Testis (tissue), 3 donors: ENCODE results near the gene ZNF432. TPM values are rescaled to one million over a fixed set of nuclear protein-coding genes. Genes with fewer than 3 reads are reported as not detected.

ENCODE experiments used
- DNase-seq: peaks from one replicate; pipeline ENCODE4 v3.0.0-alpha.2; 2019
- H3K27ac ChIP-seq, 2 donors: fragments of 200-600 bp; sonication (generic); one replicate each; pipeline ENCODE4 v1.5.1; 2019
- H3K27me3 ChIP-seq: fragments of 200-600 bp; sonication (generic); one replicate; pipeline ENCODE4 v1.5.1; 2019
- H3K36me3 ChIP-seq: fragments of 200-600 bp; sonication (generic); one replicate; pipeline ENCODE4 v1.5.1; 2017; ENCODE audit warnings: low read depth; ENCODE audit errors: missing control alignments
- H3K4me1 ChIP-seq: fragments of 200-600 bp; sonication (generic); one replicate; pipeline ENCODE4 v1.5.1; 2019
- H3K4me3 ChIP-seq, 2 donors: fragments of 200-600 bp; sonication (generic); one replicate each; pipeline ENCODE4 v1.5.1; 2017 to 2019
- H3K9me3 ChIP-seq: fragments of 200-600 bp; sonication (generic); one replicate; pipeline ENCODE4 v1.5.1; 2017
- POLR2A ChIP-seq: fragments of 450-650 bp; IDR thresholded peaks from one replicate; pipeline ENCODE4 v1.6.1; 2017; ENCODE audit warnings: antibody characterized with exemption, mild to moderate bottlenecking, moderate library complexity
- WGBS, 2 donors: methylation state at CpG; one replicate each; pipeline ENCODE4 v1.1.5; 2018; 5-methylcytosine and 5-hydroxymethylcytosine counted together
- intact Hi-C: fragments of 100-400 bp; cut with DNase I; formaldehyde crosslinking; loops from one replicate; pipeline ENCODE4 v1.15.1; 2023; ENCODE audit warnings: low total_unique reads
- polyA plus RNA-seq: library from polyadenylated mRNA; stranded (reverse); fragments of 350-450 nt; fragmentation: Illumina TruSeq; extraction: RNeasy Lipid Tissue Mini Kit (QIAGEN cat#74804); gene quantifications from one replicate; pipeline ENCODE4 v1.2.3, GENCODE V29; 2014; ENCODE audit warnings: low read depth, low replicate concordance; ENCODE audit not compliant: insufficient read depth
- total RNA-seq, 2 donors: library from RNA; depleted of rRNA; stranded (reverse); fragments of >200 nt; gene quantifications; one replicate each; pipeline ENCODE4 v1.2.3, GENCODE V29; 2016
- TF ChIP-seq, protein P1 (sequence below), 3 experiments: fragments of 450-650 bp in 2 of 3; fragments of 200-600 bp in 1 of 3; sonication (generic) in 1 of 3; IDR thresholded peaks; one replicate each; pipeline ENCODE4 v1.5.1; 2016 to 2019; ENCODE audit warnings: antibody characterized with exemption in 3 of 3, mild to moderate bottlenecking in 2 of 3, moderate library complexity in 1 of 3

Gene ZNF432
- total and polyA plus RNA-seq, 3 donors from 2014 or later, result 11.6 to 16.8 (median 15.7) TPM

DNA sequence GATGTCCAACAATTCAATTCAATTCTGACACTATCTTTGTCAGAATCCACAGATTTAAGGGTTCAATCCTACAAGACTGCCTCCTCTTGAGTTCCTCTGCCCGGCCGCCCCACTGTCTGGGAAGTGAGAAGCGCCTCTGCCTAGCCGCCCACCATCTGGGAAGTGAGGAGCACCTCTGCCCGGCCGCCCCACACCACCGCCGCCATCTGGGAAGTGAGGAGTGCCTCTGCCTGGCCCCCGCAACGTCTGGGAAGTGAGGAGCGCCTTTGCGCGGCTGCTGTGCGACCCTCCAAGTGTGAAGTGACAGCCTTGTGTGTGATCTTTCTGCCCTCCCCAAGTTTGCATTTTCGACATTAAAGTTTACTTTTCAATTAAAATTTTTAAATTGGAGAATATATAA is 26.4 kb downstream of the ZNF432 start:
- Histone ChIP-seq H3K9me3 (no peaks in the 10 kb centered on the region), H3K4me1 (peaks cover 4% of the 10 kb centered on the region), H3K4me3 (no peak overlapping the region), H3K27ac (no peak overlapping the region), H3K27me3 (no peaks in the 10 kb centered on the region), H3K36me3 (peaks cover 5% of the 10 kb centered on the region)
- 97 to 99% methylated on average over 12 to 15 of the region's 15 CpGs for WGBS, 2 donors
- TF ChIP-seq POLR2A, result no peak
- TF ChIP-seq, protein P1, sequence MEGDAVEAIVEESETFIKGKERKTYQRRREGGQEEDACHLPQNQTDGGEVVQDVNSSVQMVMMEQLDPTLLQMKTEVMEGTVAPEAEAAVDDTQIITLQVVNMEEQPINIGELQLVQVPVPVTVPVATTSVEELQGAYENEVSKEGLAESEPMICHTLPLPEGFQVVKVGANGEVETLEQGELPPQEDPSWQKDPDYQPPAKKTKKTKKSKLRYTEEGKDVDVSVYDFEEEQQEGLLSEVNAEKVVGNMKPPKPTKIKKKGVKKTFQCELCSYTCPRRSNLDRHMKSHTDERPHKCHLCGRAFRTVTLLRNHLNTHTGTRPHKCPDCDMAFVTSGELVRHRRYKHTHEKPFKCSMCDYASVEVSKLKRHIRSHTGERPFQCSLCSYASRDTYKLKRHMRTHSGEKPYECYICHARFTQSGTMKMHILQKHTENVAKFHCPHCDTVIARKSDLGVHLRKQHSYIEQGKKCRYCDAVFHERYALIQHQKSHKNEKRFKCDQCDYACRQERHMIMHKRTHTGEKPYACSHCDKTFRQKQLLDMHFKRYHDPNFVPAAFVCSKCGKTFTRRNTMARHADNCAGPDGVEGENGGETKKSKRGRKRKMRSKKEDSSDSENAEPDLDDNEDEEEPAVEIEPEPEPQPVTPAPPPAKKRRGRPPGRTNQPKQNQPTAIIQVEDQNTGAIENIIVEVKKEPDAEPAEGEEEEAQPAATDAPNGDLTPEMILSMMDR (IDR thresholded peaks at IDR 0.05), result no peak
- DNase-seq, result no peak
- intact Hi-C loops, result no loop called here

DNA sequence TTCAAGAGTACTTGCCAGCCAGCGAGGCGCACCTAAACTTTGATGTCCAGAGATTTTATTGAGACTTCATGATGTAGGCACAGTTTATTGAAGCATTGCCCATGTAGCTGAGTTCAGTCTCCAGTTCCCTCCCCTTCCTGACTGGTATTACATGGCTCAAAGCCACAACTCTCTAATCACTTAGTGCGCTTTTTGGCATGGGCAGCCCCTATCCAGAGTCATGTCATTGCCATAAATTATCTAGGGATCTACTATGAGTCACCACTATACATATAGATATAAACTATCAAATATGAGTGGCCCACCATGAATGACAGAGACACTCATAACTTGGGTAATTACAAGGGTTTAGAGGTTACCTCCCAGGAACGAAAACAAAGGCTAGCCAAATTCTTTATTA is 28.1 kb downstream of the ZNF432 start:
- intact Hi-C loops, result no loop called here
- peaks cover 5% of the 10 kb centered on the region for H3K36me3 ChIP-seq
- H3K9me3 ChIP-seq, result no peaks in the 10 kb centered on the region
- no peak for DNase-seq
- TF ChIP-seq POLR2A, result no peak
- TF ChIP-seq, protein P1 (IDR thresholded peaks at IDR 0.05), result no peak
- H3K27me3 ChIP-seq, result no peaks in the 10 kb centered on the region
- no peaks in the 10 kb centered on the region for H3K4me1 ChIP-seq
- whole genome bisulfite sequencing, 2 donors, result 94 to 98% methylated on average over 4 of the region's 4 CpGs
- no peak overlapping the region for H3K4me3 ChIP-seq
- H3K27ac ChIP-seq, result no peak overlapping the region

GRCh38 chr19:52010674-52011073 is 38.0 kb downstream of the ZNF432 start:
- no peaks in the 10 kb centered on the region for H3K36me3 ChIP-seq
- H3K27ac ChIP-seq, result no peak overlapping the region
- H3K4me3 ChIP-seq, result no peak overlapping the region
- H3K27me3 ChIP-seq, result no peaks in the 10 kb centered on the region
- WGBS, 2 donors, result 67 to 94% methylated on average over 1 of the region's 1 CpG
- no peak for TF ChIP-seq POLR2A
- TF ChIP-seq, protein P1 (IDR thresholded peaks at IDR 0.05), result no peak
- DNase-seq, result no peak
- intact Hi-C loops, result no loop called here
- H3K9me3 ChIP-seq, result no peaks in the 10 kb centered on the region
- no peaks in the 10 kb centered on the region for H3K4me1 ChIP-seq

GRCh38 chr19:52007806-52008557 is 40.7 kb downstream of the ZNF432 start, which contains the start of gene ZNF615:
ZNF615 (minus strand) TSS chr19:52008211; CDS start chr19:52003711, 4,500 bp downstream.
- H3K9me3 ChIP-seq, result no peaks in the 10 kb centered on the region
- peak within 1 kb of the TSS; percentile 72 to 82 for H3K4me3 ChIP-seq
- H3K27ac ChIP-seq, result peak within 1 kb of the TSS; percentile 88 to 94
- WGBS, 2 donors, result 1% methylated on average over 13 to 44 of the region's 44 CpGs
- TF ChIP-seq POLR2A, result peak; percentile 29
- TF ChIP-seq, protein P1 (IDR thresholded peaks at IDR 0.05), result no peak
- H3K36me3 ChIP-seq, result no peaks in the 10 kb centered on the region
- no peaks in the 10 kb centered on the region for H3K4me1 ChIP-seq
- intact Hi-C loops, result no loop called here
- peak; percentile 96 for DNase-seq
- H3K27me3 ChIP-seq, result no peaks in the 10 kb centered on the region

GRCh38 chr19:52007451-52007805 is 41.2 kb downstream of the ZNF432 start:
- Histone ChIP-seq H3K27ac (peak overlapping the region; percentile 88 to 94), H3K9me3 (no peaks in the 10 kb centered on the region), H3K27me3 (no peaks in the 10 kb centered on the region), H3K4me1 (no peaks in the 10 kb centered on the region), H3K4me3 (peak overlapping the region; percentile 72 to 82), H3K36me3 (no peaks in the 10 kb centered on the region)
- DNase-seq, result peak; percentile 43
- intact Hi-C loops, result no loop called here
- 0% methylated on average over 9 of the region's 9 CpGs for WGBS, 2 donors
- TF ChIP-seq, protein P1 (IDR thresholded peaks at IDR 0.05), result no peak
- TF ChIP-seq POLR2A, result no peak
